ENCODE data around the gene MEGF11. TPM values are rescaled to one million over a fixed set of nuclear protein-coding genes. Genes with fewer than 3 reads are reported as not detected.

Gene MEGF11
- total and polyA plus RNA-seq, 7 donors, result 0.04 to 0.05 TPM; not detected in 5

- intact Hi-C loops (cut with DNase I), result no loop called here
- Histone ChIP-seq H3K4me1 (no peaks in the 10 kb centered on the region), H3K36me3 (ENCODE audit: insufficient read depth in 1 of 2, low read depth in 1 of 2) (no peaks in the 10 kb centered on the region), H3K9me3 (no peaks in the 10 kb centered on the region), H3K27me3 (ENCODE audit: insufficient read depth in 3 of 3, low read length in 2 of 3) (no peaks in the 10 kb centered on the region), H3K27ac (no peak overlapping the region), H3K4me3 (no peak overlapping the region)
- no peak for DNase-seq
- TF ChIP-seq, protein P1, sequence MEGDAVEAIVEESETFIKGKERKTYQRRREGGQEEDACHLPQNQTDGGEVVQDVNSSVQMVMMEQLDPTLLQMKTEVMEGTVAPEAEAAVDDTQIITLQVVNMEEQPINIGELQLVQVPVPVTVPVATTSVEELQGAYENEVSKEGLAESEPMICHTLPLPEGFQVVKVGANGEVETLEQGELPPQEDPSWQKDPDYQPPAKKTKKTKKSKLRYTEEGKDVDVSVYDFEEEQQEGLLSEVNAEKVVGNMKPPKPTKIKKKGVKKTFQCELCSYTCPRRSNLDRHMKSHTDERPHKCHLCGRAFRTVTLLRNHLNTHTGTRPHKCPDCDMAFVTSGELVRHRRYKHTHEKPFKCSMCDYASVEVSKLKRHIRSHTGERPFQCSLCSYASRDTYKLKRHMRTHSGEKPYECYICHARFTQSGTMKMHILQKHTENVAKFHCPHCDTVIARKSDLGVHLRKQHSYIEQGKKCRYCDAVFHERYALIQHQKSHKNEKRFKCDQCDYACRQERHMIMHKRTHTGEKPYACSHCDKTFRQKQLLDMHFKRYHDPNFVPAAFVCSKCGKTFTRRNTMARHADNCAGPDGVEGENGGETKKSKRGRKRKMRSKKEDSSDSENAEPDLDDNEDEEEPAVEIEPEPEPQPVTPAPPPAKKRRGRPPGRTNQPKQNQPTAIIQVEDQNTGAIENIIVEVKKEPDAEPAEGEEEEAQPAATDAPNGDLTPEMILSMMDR (IDR thresholded peaks at IDR 0.05), result no peak
- no peak for ATAC-seq
- 52 to 66% (median 64%) methylated on average over 4 of the region's 4 CpGs for WGBS, 3 donors
Measured at GRCh38 chr15:65954289-65954741, 299.2 kb downstream of the MEGF11 start.

GRCh38 chr15:65953622-65954021 is 299.9 kb downstream of the MEGF11 start:
- H3K4me1 ChIP-seq, result no peaks in the 10 kb centered on the region
- WGBS, 3 donors, result 67 to 71% (median 69%) methylated on average over 7 of the region's 7 CpGs
- intact Hi-C loops (cut with DNase I), result no loop called here
- no peak overlapping the region for H3K4me3 ChIP-seq
- no peaks in the 10 kb centered on the region for H3K36me3 ChIP-seq (ENCODE audit: insufficient read depth in 1 of 2, low read depth in 1 of 2)
- H3K9me3 ChIP-seq, result no peaks in the 10 kb centered on the region
- H3K27ac ChIP-seq, result no peak overlapping the region
- no peak for ATAC-seq
- no peak for DNase-seq
- no peaks in the 10 kb centered on the region for H3K27me3 ChIP-seq (ENCODE audit: insufficient read depth in 3 of 3, low read length in 2 of 3)
- TF ChIP-seq, protein P1 (IDR thresholded peaks at IDR 0.05), result no peak

GRCh38 chr15:65952391-65953053 is 301.0 kb downstream of the MEGF11 start:
- no peak for ATAC-seq
- Histone ChIP-seq H3K27me3 (ENCODE audit: insufficient read depth in 3 of 3, low read length in 2 of 3) (no peaks in the 10 kb centered on the region), H3K4me1 (no peaks in the 10 kb centered on the region), H3K4me3 (no peak overlapping the region), H3K9me3 (no peaks in the 10 kb centered on the region), H3K36me3 (ENCODE audit: insufficient read depth in 1 of 2, low read depth in 1 of 2) (no peaks in the 10 kb centered on the region), H3K27ac (no peak overlapping the region)
- intact Hi-C loops (cut with DNase I), result no loop called here
- no peak for DNase-seq
- TF ChIP-seq, protein P1 (IDR thresholded peaks at IDR 0.05), result no peak
- 38 to 42% (median 39%) methylated on average over 7 of the region's 7 CpGs for WGBS, 3 donors

DNA sequence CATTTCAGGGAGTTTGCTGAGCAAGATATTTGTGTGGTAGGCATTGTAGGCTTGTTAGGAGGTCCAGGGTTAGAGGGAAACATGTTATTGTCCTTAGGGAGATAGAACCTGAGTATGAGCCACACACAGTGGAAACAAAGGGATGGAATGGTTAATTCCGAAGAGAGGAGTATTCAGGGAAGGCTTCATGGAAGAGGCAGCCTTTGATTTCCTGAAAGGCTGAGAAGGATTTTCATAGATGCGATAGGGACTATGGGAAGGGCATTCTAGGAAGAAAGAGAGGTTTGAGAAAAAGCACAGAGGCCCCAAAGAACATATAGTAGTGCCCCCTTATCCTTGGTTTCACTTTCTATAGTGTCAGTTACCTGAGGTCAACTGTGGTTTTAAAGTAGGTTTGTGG is 302.5 kb downstream of the MEGF11 start:
- Histone ChIP-seq H3K9me3 (no peaks in the 10 kb centered on the region), H3K4me3 (no peak overlapping the region), H3K4me1 (no peaks in the 10 kb centered on the region), H3K27ac (no peak overlapping the region), H3K36me3 (ENCODE audit: insufficient read depth in 1 of 2, low read depth in 1 of 2) (no peaks in the 10 kb centered on the region), H3K27me3 (ENCODE audit: insufficient read depth in 3 of 3, low read length in 2 of 3) (no peaks in the 10 kb centered on the region)
- intact Hi-C loops (cut with DNase I), result no loop called here
- whole genome bisulfite sequencing, 3 donors, result 83 to 90% (median 89%) methylated on average over 2 of the region's 2 CpGs
- TF ChIP-seq, protein P1 (IDR thresholded peaks at IDR 0.05), result no peak
- ATAC-seq (no peak), DNase-seq (no peak)

DNA sequence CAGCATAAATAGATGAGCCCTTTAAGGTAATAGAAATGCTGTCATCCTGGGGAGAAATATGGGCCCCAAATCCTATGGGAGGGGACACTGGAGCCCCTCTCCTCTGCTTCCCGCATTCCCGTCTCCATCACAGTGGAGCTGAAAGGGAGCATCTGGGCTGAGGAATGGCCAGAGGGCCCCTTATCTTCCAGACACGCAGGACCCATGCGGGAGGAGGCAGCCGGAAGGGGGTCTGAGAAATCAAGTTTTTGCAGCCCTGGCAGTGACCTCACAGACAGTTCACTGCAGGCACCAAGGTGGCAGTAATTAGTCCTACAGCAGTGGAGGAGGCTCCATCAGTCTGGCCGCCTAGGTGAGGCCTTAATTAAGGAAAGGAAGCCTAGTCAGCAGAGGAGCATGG is 304.1 kb downstream of the MEGF11 start:
- intact Hi-C loops (cut with DNase I), result no loop called here
- WGBS, 3 donors, result 58 to 65% (median 61%) methylated on average over 6 of the region's 6 CpGs
- H3K36me3 ChIP-seq (ENCODE audit: insufficient read depth in 1 of 2, low read depth in 1 of 2), result no peaks in the 10 kb centered on the region

More for the DNA sequence above, 304.1 kb downstream of the MEGF11 start:
- H3K4me1 ChIP-seq, result no peaks in the 10 kb centered on the region
- no peak for DNase-seq
- no peaks in the 10 kb centered on the region for H3K27me3 ChIP-seq (ENCODE audit: insufficient read depth in 3 of 3, low read length in 2 of 3)
- TF ChIP-seq, protein P1 (IDR thresholded peaks at IDR 0.05), result no peak
- H3K4me3 ChIP-seq, result no peak overlapping the region
- H3K9me3 ChIP-seq, result no peaks in the 10 kb centered on the region
- ATAC-seq, result no peak
- H3K27ac ChIP-seq, result no peak overlapping the region
